Effector memory CD8-positive, alpha-beta T cell (primary cell): Measurements from ENCODE around the gene MACROD2.

Experiments used
- ATAC-seq: fragments of 150-1000 bp; cut with Tn5 transposase; replicated peaks from 2 replicates; pipeline ENCODE4 v1.10.0; 2021; ENCODE audit warnings: mild to moderate bottlenecking, moderate library complexity
- DNase-seq, 3 experiments: peaks; one replicate each; pipeline ENCODE4 v3.0.0; 2021
- H3K27ac Mint-ChIP-seq, 2 donors: one replicate each; pipeline ENCODE4 v1.8.0; 2022; ENCODE audit warnings: mild to moderate bottlenecking in 2 of 2, mixed read lengths in 2 of 2, moderate library complexity in 2 of 2
- H3K27me3 Mint-ChIP-seq, 2 donors: one replicate each; pipeline ENCODE4 v1.8.0; 2022; ENCODE audit warnings: mixed read lengths in 2 of 2
- H3K36me3 Mint-ChIP-seq: one replicate; pipeline ENCODE4 v1.8.0; 2022; ENCODE audit warnings: mild to moderate bottlenecking, moderate library complexity, mixed read lengths; ENCODE audit not compliant: insufficient read depth
- H3K4me1 Mint-ChIP-seq, 2 donors: one replicate each; pipeline ENCODE4 v1.8.0; 2022; ENCODE audit warnings: low read depth in 2 of 2, mixed read lengths in 2 of 2
- H3K4me3 Mint-ChIP-seq, 2 donors: one replicate each; pipeline ENCODE4 v1.8.0; 2022; ENCODE audit warnings: mild to moderate bottlenecking in 2 of 2, mixed read lengths in 2 of 2, moderate library complexity in 2 of 2
- H3K9me3 Mint-ChIP-seq, 2 donors: one replicate each; pipeline ENCODE4 v1.8.0; 2022; ENCODE audit warnings: mixed read lengths in 2 of 2

MACROD2 gene

DNA sequence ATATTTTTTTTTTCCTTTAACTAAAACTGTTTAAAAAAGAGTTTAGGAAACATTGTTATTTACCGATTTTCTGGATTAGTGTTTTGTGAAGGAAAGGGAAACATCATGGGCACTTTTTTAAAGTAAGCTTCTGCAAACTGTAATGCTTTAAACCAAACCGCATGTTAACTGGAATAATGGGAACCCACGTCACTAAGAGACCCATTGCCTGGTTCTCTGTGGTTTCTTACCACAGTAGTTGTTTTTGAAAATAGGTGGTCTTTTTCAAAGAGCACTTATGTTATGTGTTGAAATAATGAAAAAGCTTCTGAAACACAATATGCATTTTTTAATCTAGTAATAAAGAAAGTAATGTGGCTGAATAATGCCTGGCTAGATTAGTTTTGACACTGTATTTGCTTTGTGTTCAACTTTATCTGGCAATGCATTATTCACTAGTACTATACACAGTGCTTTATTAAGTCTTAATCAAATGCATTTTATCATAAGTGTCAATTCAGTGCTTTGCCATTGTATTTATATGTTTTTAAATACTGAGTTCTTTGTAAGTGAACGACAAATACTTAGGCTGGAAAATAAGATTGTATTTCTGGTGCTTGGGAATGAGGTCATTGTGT lies 1096.2 kb downstream of the MACROD2 start:
- DNase-seq (no peak), ATAC-seq (no peak)
- peaks cover 2% of the 10 kb centered on the region for H3K36me3 Mint-ChIP-seq
- no peaks in the 10 kb centered on the region for H3K4me1 Mint-ChIP-seq
- H3K9me3 Mint-ChIP-seq: peaks cover 0 to 9% of the 10 kb centered on the region in 2 donors
- no peak overlapping the region for H3K27ac Mint-ChIP-seq
- no peak overlapping the region for H3K4me3 Mint-ChIP-seq
- no peaks in the 10 kb centered on the region for H3K27me3 Mint-ChIP-seq

DNA sequence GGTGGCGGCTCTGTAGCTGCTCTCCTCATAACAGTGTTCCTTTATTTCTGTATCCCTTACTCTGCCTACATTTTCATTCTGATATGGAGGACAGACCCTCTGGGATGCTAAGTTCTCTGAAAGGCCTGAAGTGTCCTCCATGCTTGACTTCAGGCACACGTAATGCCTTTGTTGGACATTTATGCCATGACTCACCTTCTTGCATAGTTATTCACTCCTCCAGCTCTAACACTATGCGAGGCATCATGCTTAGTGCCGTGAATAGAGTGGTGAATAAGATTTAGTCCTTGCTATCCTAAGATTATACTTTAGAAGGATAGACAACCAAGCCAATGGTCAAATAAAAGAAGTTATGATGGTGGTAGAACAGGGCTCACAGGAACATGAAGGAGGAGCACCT lies 1103.0 kb downstream of the MACROD2 start:
- H3K4me1 Mint-ChIP-seq: no peaks in the 10 kb centered on the region
- H3K4me3 Mint-ChIP-seq: no peak overlapping the region
- H3K9me3 Mint-ChIP-seq: peaks cover 0 to 1% of the 10 kb centered on the region in 2 donors
- ATAC-seq (no peak), DNase-seq (no peak)
- H3K27ac Mint-ChIP-seq: no peak overlapping the region
- H3K27me3 Mint-ChIP-seq: no peaks in the 10 kb centered on the region
- no peaks in the 10 kb centered on the region for H3K36me3 Mint-ChIP-seq

DNA sequence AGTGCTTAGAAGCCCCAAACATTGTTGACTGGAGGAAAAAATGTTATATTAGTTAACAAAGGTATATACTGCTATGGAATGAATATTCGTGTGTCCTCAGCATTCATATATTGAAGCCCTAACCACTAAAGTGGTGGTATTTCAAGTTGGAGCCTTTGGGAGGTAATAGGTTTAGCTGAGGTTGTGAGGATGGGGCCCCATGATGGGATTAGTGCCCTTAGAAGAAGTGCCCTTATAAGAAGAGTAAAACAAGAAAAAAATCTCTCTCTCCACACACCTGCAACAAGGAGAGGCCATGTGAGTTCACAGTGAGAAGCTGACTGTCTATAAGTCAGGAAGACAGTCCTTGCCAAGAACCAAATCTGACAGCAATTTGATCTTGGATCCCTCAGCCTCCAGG lies 1103.8 kb downstream of the MACROD2 start:
- H3K9me3 Mint-ChIP-seq: peaks cover 4 to 8% of the 10 kb centered on the region in 2 donors
- H3K36me3 Mint-ChIP-seq: no peaks in the 10 kb centered on the region
- H3K4me1 Mint-ChIP-seq: no peaks in the 10 kb centered on the region
- DNase-seq: no peak
- H3K4me3 Mint-ChIP-seq: no peak overlapping the region
- no peak for ATAC-seq
- H3K27ac Mint-ChIP-seq: no peak overlapping the region
- H3K27me3 Mint-ChIP-seq: no peaks in the 10 kb centered on the region

DNA sequence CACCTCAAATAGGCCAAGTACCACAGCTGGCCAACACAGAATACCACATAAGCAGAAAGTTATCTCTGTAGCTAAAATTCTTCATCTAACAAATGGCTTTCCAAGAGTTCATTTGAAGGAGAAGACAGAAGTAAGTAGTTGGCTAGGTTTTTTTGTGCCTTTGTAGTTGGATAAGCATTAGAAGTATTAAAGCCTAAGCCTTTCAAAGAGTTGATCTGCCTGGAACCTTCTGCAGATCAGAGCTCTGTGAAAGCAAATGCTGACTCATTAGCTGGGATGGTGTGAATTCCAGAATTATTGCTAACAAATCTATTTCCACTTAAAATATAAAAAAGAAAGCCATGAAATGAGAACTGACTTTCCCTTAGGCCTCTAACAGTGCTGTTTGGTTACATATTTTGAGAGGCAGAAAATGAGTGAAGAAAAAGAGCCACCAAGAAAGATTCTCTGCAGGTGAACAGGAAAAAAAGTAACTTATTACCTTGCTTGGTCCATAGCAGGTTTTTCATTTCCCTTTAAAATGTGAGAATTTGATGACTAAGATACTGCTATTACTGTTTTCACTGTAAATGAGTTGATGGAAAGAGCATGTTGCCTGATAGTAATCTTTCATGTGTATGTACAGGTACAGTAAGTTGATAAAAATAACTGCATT lies 1105.3 kb downstream of the MACROD2 start:
- DNase-seq (no peak), ATAC-seq (no peak)
- Mint-ChIP-seq H3K9me3 (peaks cover 4 to 8% of the 10 kb centered on the region in 2 donors), H3K27me3 (no peaks in the 10 kb centered on the region), H3K36me3 (no peaks in the 10 kb centered on the region), H3K27ac (no peak overlapping the region), H3K4me3 (no peak overlapping the region), H3K4me1 (no peaks in the 10 kb centered on the region)

DNA sequence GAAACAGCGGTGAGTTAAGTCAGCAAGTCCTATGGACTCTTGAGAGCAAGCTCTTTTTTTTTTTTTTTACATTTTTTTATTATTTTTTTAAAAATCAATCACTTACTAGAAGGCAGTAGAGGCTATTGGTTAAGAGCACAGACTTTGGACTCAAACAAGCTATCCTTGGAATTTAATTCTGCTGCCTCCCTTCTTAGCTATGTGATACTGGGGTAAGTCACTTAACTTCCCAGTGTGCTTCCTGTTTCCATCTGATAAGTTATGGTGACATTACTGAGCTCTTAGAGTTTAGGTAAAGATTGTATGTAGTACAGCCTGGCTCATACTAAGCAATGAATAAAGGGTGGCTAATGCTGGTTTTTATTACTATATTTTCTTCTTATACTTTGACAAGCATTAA lies 1112.6 kb downstream of the MACROD2 start:
- Mint-ChIP-seq H3K9me3 (peaks cover 6 to 30% of the 10 kb centered on the region in 2 donors), H3K4me1 (no peaks in the 10 kb centered on the region), H3K27ac (no peak overlapping the region), H3K36me3 (no peaks in the 10 kb centered on the region), H3K4me3 (no peak overlapping the region), H3K27me3 (no peaks in the 10 kb centered on the region)
- ATAC-seq (no peak), DNase-seq (no peak)

DNA sequence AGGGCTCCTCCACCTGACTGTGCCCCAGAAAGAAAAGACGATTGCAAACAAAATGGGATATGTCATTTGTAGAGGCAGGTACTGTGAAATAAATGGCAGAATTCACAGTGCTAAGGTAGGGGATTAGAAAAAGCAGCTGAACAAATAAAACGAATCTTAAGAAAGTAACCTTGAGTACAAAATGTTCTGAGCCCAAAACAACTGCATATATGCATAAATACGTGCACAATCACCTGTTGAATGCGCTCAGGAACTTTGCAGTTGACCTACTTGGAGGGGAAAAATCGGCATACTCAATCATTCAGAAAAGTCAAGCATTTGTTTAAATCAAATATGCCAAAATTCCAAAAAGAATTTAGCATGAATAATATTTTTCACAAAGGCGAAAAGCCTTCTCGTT lies 1114.2 kb downstream of the MACROD2 start:
- Mint-ChIP-seq H3K9me3 (peaks cover 4 to 22% of the 10 kb centered on the region in 2 donors), H3K27ac (no peak overlapping the region), H3K4me3 (no peak overlapping the region)

DNA sequence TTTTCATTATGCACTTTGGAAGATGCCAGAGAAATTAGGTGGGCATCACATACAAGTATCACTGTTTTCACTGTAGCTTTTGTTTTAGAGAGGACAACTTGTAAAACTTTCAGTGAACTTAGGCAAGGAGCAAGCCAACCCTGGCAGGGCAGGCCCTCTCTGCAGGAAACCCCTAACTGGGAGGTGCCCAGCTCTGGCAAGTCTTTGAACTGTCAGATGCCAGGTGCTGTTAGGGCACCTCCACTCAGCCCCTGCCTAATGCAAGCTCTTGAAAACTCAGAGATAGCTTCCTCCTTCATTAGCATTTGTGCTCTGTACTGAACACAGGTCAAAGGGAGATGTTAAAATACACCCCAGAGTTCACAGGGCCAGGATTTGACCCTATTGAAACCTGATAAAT lies 1116.3 kb downstream of the MACROD2 start:
- no peak for ATAC-seq
- DNase-seq: no peak
- peaks cover 5 to 22% of the 10 kb centered on the region in 2 donors for H3K9me3 Mint-ChIP-seq
- H3K27me3 Mint-ChIP-seq: no peaks in the 10 kb centered on the region
- H3K27ac Mint-ChIP-seq: no peak overlapping the region
- H3K4me3 Mint-ChIP-seq: no peak overlapping the region
- no peaks in the 10 kb centered on the region for H3K36me3 Mint-ChIP-seq
- H3K4me1 Mint-ChIP-seq: no peaks in the 10 kb centered on the region

More for the DNA sequence above, 1114.2 kb downstream of the MACROD2 start:
- DNase-seq (no peak), ATAC-seq (no peak)
- no peaks in the 10 kb centered on the region for H3K4me1 Mint-ChIP-seq
- H3K36me3 Mint-ChIP-seq: no peaks in the 10 kb centered on the region
- no peaks in the 10 kb centered on the region for H3K27me3 Mint-ChIP-seq

DNA sequence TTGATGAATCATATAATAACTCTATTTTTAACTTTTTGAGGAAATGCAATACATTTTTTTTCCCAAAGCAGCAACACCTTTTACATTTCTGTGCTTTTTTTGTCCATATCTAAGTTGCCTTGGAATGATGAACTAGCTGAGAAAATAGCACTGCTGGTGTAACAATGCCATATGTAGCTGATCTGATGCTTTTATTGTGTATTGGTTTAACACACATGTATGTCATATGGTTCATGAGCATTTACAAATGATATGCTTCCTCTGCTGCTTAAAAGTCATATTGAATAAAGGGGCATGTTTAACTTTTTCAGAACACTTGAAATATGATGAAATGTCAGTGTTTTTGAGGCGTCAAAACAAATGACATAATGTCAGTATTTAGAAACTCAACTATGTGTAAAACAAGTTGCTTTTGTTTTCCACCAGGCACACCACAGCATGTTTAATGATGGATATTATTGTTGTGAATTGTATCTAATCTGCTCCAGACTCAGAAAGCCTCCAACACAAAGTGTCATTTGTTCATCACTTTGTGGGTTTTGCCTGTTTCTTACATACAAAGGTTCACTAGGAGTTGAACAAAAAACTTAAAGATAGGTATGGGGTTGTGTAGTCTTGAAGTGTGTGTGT lies 1117.9 kb downstream of the MACROD2 start:
- Mint-ChIP-seq H3K27ac (no peak overlapping the region), H3K4me1 (no peaks in the 10 kb centered on the region), H3K27me3 (no peaks in the 10 kb centered on the region), H3K9me3 (peaks cover 5 to 22% of the 10 kb centered on the region in 2 donors), H3K36me3 (no peaks in the 10 kb centered on the region), H3K4me3 (no peak overlapping the region)
- ATAC-seq: no peak
- no peak for DNase-seq

DNA sequence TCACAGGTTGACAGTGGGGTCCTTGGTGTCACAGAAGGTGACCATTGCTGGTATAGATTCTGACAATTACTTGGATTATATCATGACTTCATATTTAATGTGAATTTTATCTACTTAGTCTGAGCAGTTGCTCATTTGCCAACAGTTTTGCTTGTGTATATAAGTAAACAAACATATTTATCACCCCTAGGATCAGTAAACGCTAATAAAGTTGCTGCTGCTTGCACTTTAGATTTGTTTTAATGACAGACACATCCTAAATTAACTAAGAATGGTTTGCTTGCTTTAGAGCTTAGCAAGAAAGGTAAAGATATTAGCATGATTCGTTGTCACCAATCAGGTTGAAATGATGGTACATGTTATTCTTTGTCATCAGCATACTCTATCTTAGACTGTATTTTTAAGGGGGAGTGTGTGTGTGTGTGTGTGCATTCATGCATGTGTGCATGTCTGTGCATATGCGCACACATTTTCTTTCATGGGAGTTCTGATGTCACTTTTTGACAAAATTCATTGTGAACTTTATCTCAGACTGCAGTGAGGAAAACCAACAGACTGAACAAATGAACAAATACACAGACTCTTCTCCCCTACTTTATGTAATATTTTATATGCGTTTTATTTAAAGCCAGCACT lies 1124.7 kb downstream of the MACROD2 start:
- peaks cover 2 to 6% of the 10 kb centered on the region in 2 donors for H3K9me3 Mint-ChIP-seq
- no peak overlapping the region for H3K4me3 Mint-ChIP-seq
- ATAC-seq (no peak), DNase-seq (no peak)
- no peaks in the 10 kb centered on the region for H3K27me3 Mint-ChIP-seq
- no peaks in the 10 kb centered on the region for H3K36me3 Mint-ChIP-seq
- no peak overlapping the region for H3K27ac Mint-ChIP-seq
- H3K4me1 Mint-ChIP-seq: no peaks in the 10 kb centered on the region

DNA sequence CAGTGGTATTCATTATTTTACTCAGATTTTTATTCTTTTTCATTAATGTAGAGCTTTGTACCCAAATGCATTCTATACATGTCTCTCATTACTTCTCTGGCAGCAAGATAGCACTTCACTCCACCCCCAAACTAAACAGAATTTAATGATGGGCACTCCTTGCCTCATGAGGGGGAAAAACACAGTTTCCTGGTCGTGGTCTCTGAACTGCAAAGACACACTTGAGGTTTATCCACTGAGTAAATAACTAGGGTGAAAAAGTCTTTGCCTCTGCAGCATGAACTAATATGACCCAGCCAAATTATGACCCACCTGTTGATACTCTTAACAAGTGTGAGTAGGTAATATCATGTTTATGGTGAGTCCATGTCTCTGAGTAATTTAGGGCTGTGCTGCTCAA lies 1127.3 kb downstream of the MACROD2 start:
- no peak for DNase-seq
- Mint-ChIP-seq H3K27ac (no peak overlapping the region), H3K36me3 (no peaks in the 10 kb centered on the region), H3K27me3 (no peaks in the 10 kb centered on the region), H3K4me1 (no peaks in the 10 kb centered on the region), H3K4me3 (no peak overlapping the region), H3K9me3 (peaks cover 4 to 6% of the 10 kb centered on the region in 2 donors)
- ATAC-seq: no peak

DNA sequence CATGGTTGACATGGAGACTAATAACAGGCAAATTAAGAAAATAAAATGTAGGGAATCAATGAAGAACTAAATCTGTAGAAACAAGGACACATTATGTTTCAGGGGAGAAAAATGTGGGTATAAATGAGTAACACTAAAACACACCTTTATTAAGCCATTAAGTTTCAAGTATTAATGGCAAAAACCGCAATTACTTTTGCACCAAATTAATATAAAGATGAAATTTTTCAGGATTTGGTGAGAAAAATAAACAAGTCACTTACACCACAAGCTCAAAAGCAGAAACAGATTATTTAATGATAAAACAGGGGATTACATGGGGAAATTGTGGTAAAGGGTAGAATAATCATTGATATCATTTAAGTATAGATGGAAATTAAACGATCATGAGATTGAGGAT lies 1135.9 kb downstream of the MACROD2 start:
- Mint-ChIP-seq H3K36me3 (no peaks in the 10 kb centered on the region), H3K4me1 (no peaks in the 10 kb centered on the region), H3K27me3 (no peaks in the 10 kb centered on the region), H3K9me3 (peaks cover 0 to 6% of the 10 kb centered on the region in 2 donors), H3K4me3 (no peak overlapping the region), H3K27ac (no peak overlapping the region)
- DNase-seq: no peak
- ATAC-seq: no peak

DNA sequence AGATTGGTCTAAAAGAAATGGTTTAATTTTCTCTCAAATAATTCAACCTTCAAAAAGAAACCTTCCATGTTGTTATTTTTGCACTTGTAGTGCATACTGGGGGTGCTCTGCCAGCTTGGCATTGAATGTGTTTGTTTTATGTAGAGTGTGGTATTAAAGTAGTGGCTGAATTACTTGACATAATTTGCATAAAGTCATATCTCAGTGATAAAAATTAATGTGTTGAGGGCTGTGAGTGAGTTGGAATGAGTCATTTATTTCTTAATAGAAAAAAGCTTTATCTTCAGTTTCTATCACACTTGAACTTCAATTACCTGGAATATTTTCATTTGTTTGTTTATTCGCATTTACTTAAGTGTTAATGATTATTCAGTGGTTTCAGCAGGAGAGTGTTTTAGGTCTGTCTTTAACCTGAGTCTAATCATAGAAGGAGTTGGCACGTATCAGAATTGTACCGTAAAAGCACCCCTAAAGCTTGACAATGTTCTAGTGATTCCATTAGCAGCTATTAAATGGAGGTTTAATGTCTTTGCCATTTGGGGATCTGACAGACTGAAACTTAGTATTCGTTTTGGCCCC lies 1143.3 kb downstream of the MACROD2 start:
- Mint-ChIP-seq H3K4me3 (no peak overlapping the region), H3K9me3 (peaks cover 2 to 16% of the 10 kb centered on the region in 2 donors), H3K4me1 (no peaks in the 10 kb centered on the region), H3K36me3 (no peaks in the 10 kb centered on the region), H3K27ac (no peak overlapping the region), H3K27me3 (no peaks in the 10 kb centered on the region)
- DNase-seq (no peak), ATAC-seq (no peak)

DNA sequence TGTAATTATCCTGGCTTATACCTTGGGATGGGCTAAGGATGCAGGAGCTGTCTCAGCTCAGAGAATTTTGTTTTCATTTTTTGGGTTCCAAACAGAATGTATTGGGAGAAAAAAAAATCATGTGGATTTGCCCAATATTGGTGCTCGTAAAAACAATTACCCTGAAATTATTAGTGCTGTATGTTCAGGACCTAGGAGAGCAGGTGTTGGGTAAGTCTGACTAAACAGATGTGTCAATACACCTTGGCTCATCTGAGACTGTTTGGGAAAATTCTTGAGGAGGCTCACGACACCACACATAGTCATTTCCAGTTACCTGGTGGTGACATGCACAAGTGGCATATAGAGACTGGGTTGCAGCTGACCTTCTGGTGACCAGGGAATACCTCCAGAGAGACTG lies 1144.2 kb downstream of the MACROD2 start:
- no peak for ATAC-seq
- no peaks in the 10 kb centered on the region for H3K36me3 Mint-ChIP-seq
- H3K9me3 Mint-ChIP-seq: peaks cover 2 to 16% of the 10 kb centered on the region in 2 donors
- H3K4me1 Mint-ChIP-seq: no peaks in the 10 kb centered on the region
- DNase-seq: no peak
- H3K27me3 Mint-ChIP-seq: no peaks in the 10 kb centered on the region
- no peak overlapping the region for H3K4me3 Mint-ChIP-seq
- H3K27ac Mint-ChIP-seq: no peak overlapping the region
